AG04450 (cell line): ENCODE measurements around the gene SAMD10. TPM values are rescaled to one million over a fixed set of nuclear protein-coding genes. Genes with fewer than 3 reads are reported as not detected.

ENCODE experiments used
- CTCF ChIA-PET: fragments of 300-600, 350-600 bp; formaldehyde crosslinking; extraction: SDS; loops from one replicate; lab custom pipeline; 2022; ENCODE audit warnings: antibody characterized with exemption, inconsistent platforms; lab: Charles Lee
- POLR2A ChIA-PET: fragments of 350-600 bp; formaldehyde crosslinking; extraction: SDS; loops from one replicate; lab custom pipeline; 2021; ENCODE audit warnings: antibody characterized with exemption, inconsistent platforms; lab: Yijun Ruan, JAX
- DNase-seq: peaks from one replicate; pipeline ENCODE4 v3.0.0-alpha.2; 2011; ENCODE audit warnings: low read depth, low spot score
- H3K27ac ChIP-seq: one replicate; pipeline ENCODE4 v1.5.1; 2012; ENCODE audit warnings: low read depth, low read length, control low read depth
- H3K27me3 ChIP-seq: one replicate; pipeline ENCODE4 v1.6.0; 2012; ENCODE audit warnings: low read length; ENCODE audit not compliant: control insufficient read depth, insufficient read depth
- H3K4me3 ChIP-seq: 2 replicates; pipeline ENCODE4 v1.5.1; 2011; ENCODE audit warnings: mild to moderate bottlenecking, low read depth, low read length, control low read depth
- H3K9me3 ChIP-seq: 2 replicates; pipeline ENCODE4 v1.5.1; 2012; ENCODE audit warnings: low read length; ENCODE audit not compliant: control insufficient read depth, insufficient read depth
- CTCF ChIP-seq: IDR thresholded peaks from 2 replicates; pipeline ENCODE4 v1.5.1; 2011; ENCODE audit warnings: low read depth, low read length, control low read depth, inconsistent platforms
- polyA plus RNA-seq: library from polyadenylated mRNA; depleted of rRNA; stranded (reverse); fragments of >200 nt; gene quantifications from 2 replicates; pipeline ENCODE4 v1.2.3, GENCODE V29; 2011

Gene SAMD10
- polyA plus RNA-seq, 1 experiment: 1.3 TPM

DNA sequence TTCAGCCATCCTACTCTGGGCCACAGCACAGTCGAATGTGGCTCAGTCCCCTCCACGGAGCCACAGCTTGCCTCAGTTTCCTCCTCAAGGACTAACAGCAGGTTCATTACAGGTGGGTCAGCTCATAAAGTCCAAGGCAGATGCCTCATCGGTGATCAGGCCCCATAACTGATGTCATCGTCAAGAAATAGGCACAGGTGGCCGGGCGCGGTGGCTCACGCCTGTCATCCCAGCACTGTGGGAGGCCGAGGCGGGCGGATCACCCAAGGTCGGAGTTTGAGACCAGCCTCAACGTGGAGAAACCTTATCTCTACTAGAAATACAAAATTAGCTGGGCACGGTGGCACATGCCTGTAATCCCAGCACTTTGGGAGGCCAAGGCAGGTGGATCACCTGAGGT lies 26.7 kb downstream of the SAMD10 start:
- Histone ChIP-seq H3K4me3 (no peak overlapping the region), H3K27me3 (no peaks in the 10 kb centered on the region), H3K9me3 (peaks cover 8% of the 10 kb centered on the region; the same call in 1 of the 2 replicates), H3K27ac (no peak overlapping the region)
- DNase-seq: no peak
- CTCF ChIA-PET: interaction anchor here (1.4 kb wide), 1 partner anchor 21 kb away, joined by 3 read pairs; no protein-coding TSS in a partner anchor
- POLR2A ChIA-PET: no interaction called here
- no peak for TF ChIP-seq CTCF

DNA sequence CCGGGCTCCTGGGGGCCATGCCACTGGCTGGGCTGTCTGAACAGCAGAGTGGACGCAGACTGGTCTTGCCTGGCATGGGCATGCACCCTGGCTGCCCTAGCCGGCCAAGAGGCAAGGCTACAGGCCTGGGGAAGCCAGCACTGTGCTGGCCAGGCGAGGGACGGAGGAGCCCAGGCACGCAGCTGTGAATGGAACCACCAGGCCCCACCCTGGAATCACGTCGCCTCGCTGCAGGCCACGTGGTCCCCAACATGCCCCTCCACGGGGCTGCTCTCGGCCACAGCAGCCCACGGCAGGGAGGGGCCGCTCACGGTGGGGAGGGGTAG lies 27.3 kb downstream of the SAMD10 start:
- ChIA-PET CTCF (interaction anchor here (1.4 kb wide), 1 partner anchor 22 kb away, joined by 3 read pairs; no protein-coding TSS in a partner anchor), POLR2A (no interaction called here)
- Histone ChIP-seq H3K4me3 (no peak overlapping the region), H3K27me3 (no peaks in the 10 kb centered on the region), H3K27ac (no peak overlapping the region), H3K9me3 (peaks cover 10% of the 10 kb centered on the region; the same call in 1 of the 2 replicates)
- TF ChIP-seq CTCF: no peak
- no peak for DNase-seq

DNA sequence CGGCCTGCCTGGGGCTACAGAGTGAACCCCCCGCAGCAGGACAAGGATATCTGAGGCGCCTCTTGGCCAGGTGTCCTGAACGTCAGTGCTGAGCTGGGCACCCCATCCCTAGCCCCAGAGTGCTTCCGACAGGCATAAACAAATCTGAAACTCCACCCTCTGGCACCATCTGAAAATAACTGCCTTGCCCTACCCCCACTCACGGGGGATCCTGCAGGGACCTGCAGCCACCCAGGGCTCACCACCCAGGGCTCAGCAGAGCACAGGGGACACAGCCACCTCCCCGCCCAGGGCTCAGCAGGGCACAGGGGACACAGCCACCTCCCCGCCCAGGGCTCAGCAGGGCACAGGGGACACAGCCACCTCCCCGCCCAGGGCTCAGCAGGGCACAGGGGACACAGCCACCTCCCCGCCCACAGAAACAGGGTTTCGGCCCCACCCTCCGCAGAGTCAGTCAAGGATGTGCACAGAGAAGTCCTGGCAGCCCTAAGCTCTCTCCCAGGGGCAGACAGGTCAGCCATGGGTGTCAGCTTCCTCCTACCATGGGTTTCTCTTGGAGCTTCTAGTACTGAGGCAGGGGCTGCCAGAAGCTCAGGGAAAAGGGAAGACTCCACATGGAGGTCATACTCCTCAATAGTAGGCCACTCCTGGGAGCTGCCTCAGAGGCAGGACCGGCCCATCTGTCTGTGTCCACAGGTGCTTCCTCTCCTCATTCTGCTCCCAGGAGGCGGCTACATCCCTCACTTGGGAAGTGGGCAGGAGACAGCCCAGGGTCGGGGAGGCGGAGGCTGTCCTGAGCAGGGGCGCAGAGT lies 27.8 kb downstream of the SAMD10 start:
- ChIA-PET CTCF (interaction anchor here (1.4 kb wide), 1 partner anchor 22 kb away, joined by 3 read pairs; no protein-coding TSS in a partner anchor), POLR2A (no interaction called here)

GRCh38 chr20:63950701-63951397 lies 28.6 kb downstream of the SAMD10 start:
- ChIA-PET POLR2A (no interaction called here), CTCF (no interaction called here)
- H3K9me3 ChIP-seq: peaks cover 10% of the 10 kb centered on the region; the same call in 1 of the 2 replicates
- H3K27ac ChIP-seq: no peak overlapping the region
- no peak for TF ChIP-seq CTCF
- H3K4me3 ChIP-seq: no peak overlapping the region
- DNase-seq: no peak
- no peaks in the 10 kb centered on the region for H3K27me3 ChIP-seq

More for the DNA sequence above, 27.8 kb downstream of the SAMD10 start:
- Histone ChIP-seq H3K4me3 (no peak overlapping the region), H3K9me3 (peaks cover 10% of the 10 kb centered on the region; the same call in 1 of the 2 replicates), H3K27ac (no peak overlapping the region), H3K27me3 (no peaks in the 10 kb centered on the region)
- DNase-seq: no peak
- TF ChIP-seq CTCF: no peak
